K562 (cell line): ENCODE measurements around the gene KCNAB1. TPM values are rescaled to one million over a fixed set of nuclear protein-coding genes. Genes with fewer than 3 reads are reported as not detected.
A peak's percentile ranks its signal among the peaks of the same experiment; 100 is the strongest.

Source experiments
- ATAC-seq: fragments of 200-7000 bp; cut with Tn5 transposase; 3 replicates; pipeline ENCODE4 v1.9.1; 2020; ENCODE audit warnings: moderate library complexity
- BruUV-seq: library from RNA; stranded (reverse); fragments of 400-500 nt; replicated peaks from 2 replicates; lab custom pipeline; 2021; lab: Mats Ljungman, UMichigan
- CTCF ChIA-PET: fragments of 300-600 bp; formaldehyde crosslinking; extraction: SDS; loops from one replicate; lab custom pipeline; 2021; ENCODE audit warnings: low intra/inter-chr PET ratio; lab: Yijun Ruan, JAX
- POLR2A ChIA-PET: fragments of 300-600, 350-650 bp; sonication (Branson Sonifier 250); formaldehyde crosslinking; extraction: SDS; loops from one replicate; lab custom pipeline; 2021; ENCODE audit warnings: antibody characterized with exemption, inconsistent platforms; lab: Yijun Ruan, JAX
- DNase-seq, 4 experiments: peaks; one replicate each; pipeline versions ENCODE4 v3.0.0 to v3.0.0-alpha.2; 2011 to 2018; ENCODE audit warnings: low spot score in 3 of 4, mixed read lengths in 3 of 4; ENCODE audit errors: extremely low read depth in 1 of 4
- FAIRE-seq: peaks from 2 replicates; lab custom pipeline; 2011; peaks lifted over from hg19 to GRCh38; lab: Jason Lieb, UNC
- H2AFZ ChIP-seq: 2 replicates; pipeline ENCODE4 v1.6.0; 2011; ENCODE audit warnings: low read depth, low read length, control low read depth, inconsistent platforms
- H3K27ac ChIP-seq: fragments of 200-600 bp; 3 replicates; pipeline ENCODE4 v1.8.0; 2011; ENCODE audit warnings: low read depth, mild to moderate bottlenecking, control low read depth, inconsistent platforms, low read length, moderate library complexity, mixed read lengths; ENCODE audit errors: extremely low read depth
- H3K27me3 ChIP-seq, 2 experiments: fragments of 300-600 bp in 1 of 2; 2 replicates in 1 of 2; 3 replicates in 1 of 2; pipeline versions ENCODE4 v1.6.0 to v1.8.0; 2011; ENCODE audit warnings: inconsistent platforms in 2 of 2, low read length in 2 of 2, mild to moderate bottlenecking in 1 of 2, mixed read lengths in 1 of 2, moderate library complexity in 1 of 2; ENCODE audit not compliant: control insufficient read depth in 2 of 2, insufficient read depth in 2 of 2
- H3K36me3 ChIP-seq: fragments of 300-600 bp; 3 replicates; pipeline ENCODE4 v1.8.0; 2011; ENCODE audit warnings: mild to moderate bottlenecking, low read length, inconsistent platforms; ENCODE audit not compliant: control insufficient read depth, insufficient read depth
- H3K4me1 ChIP-seq, 2 experiments: fragments of 200-600 bp in 1 of 2; replicated peaks in 1 of 2; 2 replicates in 1 of 2; 3 replicates in 1 of 2; pipeline versions ENCODE4 v1.5.1 to v1.8.0; 2011; ENCODE audit warnings: inconsistent platforms in 2 of 2, low read length in 2 of 2, mild to moderate bottlenecking in 1 of 2, mixed read lengths in 1 of 2, moderate library complexity in 1 of 2; ENCODE audit not compliant: control insufficient read depth in 2 of 2, insufficient read depth in 2 of 2
- H3K4me2 ChIP-seq: 2 replicates; pipeline ENCODE4 v1.6.1; 2011; ENCODE audit warnings: low read length, control low read depth, inconsistent platforms, mixed read lengths; ENCODE audit not compliant: insufficient read depth
- H3K4me3 ChIP-seq: fragments of 200-600 bp; sonication (generic), shearing (Covaris generic); 2 replicates; pipeline ENCODE4 v1.5.1; 2016; ENCODE audit warnings: control low read depth, inconsistent platforms
- H3K79me2 ChIP-seq: fragments of 200-600 bp; 3 replicates; pipeline ENCODE4 v1.8.0; 2011; ENCODE audit warnings: low read length, inconsistent platforms; ENCODE audit not compliant: control insufficient read depth, insufficient read depth
- H3K9ac ChIP-seq, 2 experiments: 2 replicates each; pipeline versions ENCODE4 v1.6.0 to v1.6.1; 2011; ENCODE audit warnings: low read depth in 2 of 2, low read length in 2 of 2, control low read depth in 1 of 2, inconsistent platforms in 1 of 2, mild to moderate bottlenecking in 1 of 2, mixed read lengths in 1 of 2; ENCODE audit not compliant: insufficient read depth in 1 of 2
- H3K9me1 ChIP-seq: one replicate; pipeline ENCODE4 v1.6.0; 2011; ENCODE audit warnings: inconsistent platforms, mild to moderate bottlenecking, low read length, moderate library complexity; ENCODE audit not compliant: control insufficient read depth, insufficient read depth
- H3K9me3 ChIP-seq: replicated peaks from 2 replicates; pipeline ENCODE4 v1.5.1; 2011; ENCODE audit warnings: low read depth, low read length, inconsistent platforms; ENCODE audit not compliant: control insufficient read depth, insufficient read depth
- H4K20me1 ChIP-seq: replicated peaks from 2 replicates; pipeline ENCODE4 v1.6.1; 2011; ENCODE audit warnings: low read length, inconsistent platforms, mixed read lengths; ENCODE audit not compliant: control insufficient read depth, insufficient read depth
- E2F3 ChIP-seq: fragments of 250-450 bp; sonication (Bioruptor Pico); IDR thresholded peaks from 2 replicates; pipeline ENCODE4 v1.4.0; 2020; ENCODE audit warnings: mild to moderate bottlenecking
- FIP1L1 ChIP-seq: fragments of 200-400 bp; formaldehyde crosslinking; IDR thresholded peaks from 2 replicates; pipeline ENCODE4 v1.6.1; 2018; ENCODE audit warnings: mild to moderate bottlenecking, low read depth, low read length; ENCODE audit not compliant: poor library complexity, severe bottlenecking
- GABPA ChIP-seq: fragments of 200-800 bp; sonication (Bioruptor generic); conservative IDR thresholded peaks from 2 replicates; pipeline ENCODE4 v1.6.1; 2016; ENCODE audit warnings: low read depth, missing genetic modification characterization, missing compliant biosample characterization
- HNRNPLL ChIP-seq: fragments of 200-400 bp; formaldehyde crosslinking; IDR thresholded peaks from 2 replicates; pipeline ENCODE4 v1.6.1; 2017; ENCODE audit warnings: low read length, low read depth, mild to moderate bottlenecking; ENCODE audit not compliant: poor library complexity, severe bottlenecking
- NR3C1 ChIP-seq: sonication (generic); formaldehyde crosslinking; IDR thresholded peaks from 2 replicates; pipeline ENCODE4 v1.8.1; 2022; ENCODE audit warnings: missing genetic modification reagents
- NR4A1 ChIP-seq, 2 experiments: fragments of 250-450 bp in 1 of 2; fragments of 450-650 bp in 1 of 2; sonication (Bioruptor Pico) in 1 of 2; IDR thresholded peaks; 2 replicates each; pipeline versions ENCODE4 v1.4.0 to v1.6.1; 2016 to 2020; ENCODE audit warnings: mild to moderate bottlenecking in 2 of 2, missing compliant biosample characterization in 1 of 2, missing genetic modification characterization in 1 of 2, moderate library complexity in 1 of 2
- RBBP5 ChIP-seq: fragments of 200-600 bp; sonication (generic); IDR thresholded peaks from 2 replicates; pipeline ENCODE4 v1.6.1; 2012; ENCODE audit warnings: borderline replicate concordance, mild to moderate bottlenecking, low read length, control low read depth, inconsistent platforms; ENCODE audit not compliant: insufficient read depth, poor library complexity, severe bottlenecking
- RBM25 ChIP-seq: fragments of 200-400 bp; formaldehyde crosslinking; IDR thresholded peaks from 2 replicates; pipeline ENCODE4 v1.6.1; 2018; ENCODE audit warnings: low read length, low read depth, moderate library complexity; ENCODE audit not compliant: severe bottlenecking
- TARDBP ChIP-seq: fragments of 450-650 bp; IDR thresholded peaks from 2 replicates; pipeline ENCODE4 v1.6.1; 2016
- ZFX ChIP-seq: sonication (generic); formaldehyde crosslinking; IDR thresholded peaks from 2 replicates; pipeline ENCODE4 v1.8.0; 2022; ENCODE audit warnings: mild to moderate bottlenecking, missing genetic modification reagents, moderate library complexity
- ZNF239 ChIP-seq: fragments of 250-450 bp; sonication (Bioruptor Pico); IDR thresholded peaks from 2 replicates; pipeline ENCODE4 v1.4.0; 2020; ENCODE audit warnings: mild to moderate bottlenecking
- ZNF449 ChIP-seq: fragments of 250-450 bp; sonication (Bioruptor Pico); IDR thresholded peaks from 2 replicates; pipeline ENCODE4 v1.8.0; 2022; ENCODE audit warnings: moderate library complexity, mild to moderate bottlenecking, inconsistent platforms
- ZNF77 ChIP-seq: fragments of 250-450 bp; sonication (Bioruptor Pico); IDR thresholded peaks from 2 replicates; pipeline ENCODE4 v1.5.0; 2020
- ZNF79 ChIP-seq: fragments of 250-450 bp; sonication (Bioruptor Pico); IDR thresholded peaks from 2 replicates; pipeline ENCODE4 v1.4.0; 2020; ENCODE audit warnings: low read depth, mild to moderate bottlenecking, moderate library complexity
- WGBS: fragments of 100-300 bp; shearing (Covaris generic); methylation state at CpG from one replicate; pipeline ENCODE4 v1.1.6; 2016; ENCODE audit warnings: low coverage, mixed read lengths; ENCODE audit not compliant: insufficient coverage; ENCODE audit errors: missing lambda C conversion rate; 5-methylcytosine and 5-hydroxymethylcytosine counted together
- in situ Hi-C: fragments of 300-500 bp; cut with MboI; formaldehyde crosslinking; loops from 4 replicates; pipeline ENCODE4 v1.15.0; 2018; ENCODE audit warnings: inconsistent platforms, mixed read lengths
- intact Hi-C: fragments of 100-400 bp; cut with micrococcal nuclease; formaldehyde crosslinking; loops from 2 replicates; pipeline ENCODE4 v1.14.2; 2022
- polyA plus RNA-seq, 8 experiments: library from polyadenylated mRNA; depleted of rRNA in 4 of 8; stranded (reverse) in 5 of 8; unstranded in 3 of 8; fragments of >200 nt; fragmentation: Nextera tagmentation in 2 of 8; fragmentation: Illumina TruSeq in 1 of 8; extraction: Ambion mirVana in 2 of 8; extraction: Trizol in 1 of 8; gene quantifications; 2 replicates each; pipeline versions ENCODE4 v1.2.1 to v1.2.3, GENCODE V29; 2011 to 2014; ENCODE audit warnings: inconsistent platforms in 1 of 8, missing spikeins in 1 of 8
- total RNA-seq, 7 experiments: library from RNA; depleted of rRNA in 6 of 7; stranded (reverse); fragments of >200 nt in 6 of 7; fragmentation: Illumina TruSeq in 2 of 7; extraction: Trizol in 2 of 7; gene quantifications; 2 replicates each; pipeline versions ENCODE4 v1.2.1 to v1.2.3, GENCODE V29; 2011 to 2021; ENCODE audit warnings: low replicate concordance in 1 of 7
- TF ChIP-seq, protein P1 (sequence below): IDR thresholded peaks from 3 replicates; pipeline ENCODE4 v1.6.1; 2011; ENCODE audit warnings: borderline replicate concordance, mild to moderate bottlenecking; ENCODE audit not compliant: insufficient read length, insufficient read depth
- TF ChIP-seq, protein P2 (sequence below): fragments of 450-650 bp; IDR thresholded peaks from 2 replicates; pipeline ENCODE4 v1.6.1; 2016; ENCODE audit warnings: mild to moderate bottlenecking

KCNAB1 gene
- total and polyA plus RNA-seq, 9 of the 15 experiments (the other 6 are each of a cell fraction or from before 2014, with no cell fraction given) = 0.14 to 1.2 (median 0.51) TPM

DNA sequence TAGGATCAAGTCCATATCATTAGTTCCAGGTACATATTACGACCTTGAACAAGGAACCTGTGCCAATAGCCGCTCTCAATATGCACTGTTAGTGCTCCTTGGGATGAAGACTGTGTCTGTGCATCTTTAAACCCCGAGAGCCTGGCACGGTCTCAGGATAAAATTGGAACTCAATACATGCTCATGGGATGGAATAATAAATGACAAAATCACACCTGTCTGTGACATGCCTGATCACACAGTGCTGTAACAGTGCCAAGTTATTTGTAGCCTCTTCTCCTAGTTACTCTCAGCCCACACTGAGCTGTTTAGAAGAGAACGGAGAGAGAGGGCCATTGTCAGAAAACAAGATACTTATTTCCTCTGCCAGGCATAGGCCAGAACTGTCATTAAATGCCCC, 352.3 kb downstream of the KCNAB1 start:
- POLR2A ChIA-PET = interaction anchor here (0.7 to 2.5 kb wide), 3 partner anchors 11 to 38 kb away, joined by 3 to 13 read pairs (median 3); no protein-coding TSS in a partner anchor
- Histone ChIP-seq H3K27ac (no peak overlapping the region), H3K4me3 (no peak overlapping the region), H2AFZ (peak overlapping the region; percentile 62), H3K36me3 (no peaks in the 10 kb centered on the region), H3K79me2 (no peaks in the 10 kb centered on the region), H3K4me1 (peaks cover 0 to 2% of the 10 kb centered on the region in 2 experiments; a peak in 3 of 5 replicates), H3K4me2 (no peak overlapping the region), H3K9ac (no peak overlapping the region), H3K9me1 (no peaks in the 10 kb centered on the region), H4K20me1 (no peaks in the 10 kb centered on the region), H3K27me3 (no peaks in the 10 kb centered on the region), H3K9me3 (no peaks in the 10 kb centered on the region)
- DNase-seq = no peak
- FAIRE-seq = no peak
- BruUV-seq = no TSS peak
- in situ Hi-C loops (no loop called here), intact Hi-C loops (no loop called here)
- no peak for ATAC-seq
- WGBS = 31% methylated on average over 5 of the region's 5 CpGs
- CTCF ChIA-PET = interaction anchor here (1.4 kb wide), 1 partner anchor 37 kb away, joined by 5 read pairs; no protein-coding TSS in a partner anchor
- TF ChIP-seq ZNF239 (CRISPR knock-in tag) = no peak
- no peak for TF ChIP-seq ZFX (CRISPR knock-in tag)
- no peak for TF ChIP-seq GABPA (tag)
- no peak for TF ChIP-seq ZNF77 (CRISPR knock-in tag)
- no peak for TF ChIP-seq RBBP5
- no peak for TF ChIP-seq E2F3 (CRISPR knock-in tag)
- TF ChIP-seq FIP1L1 = no peak
- TF ChIP-seq, protein P1, sequence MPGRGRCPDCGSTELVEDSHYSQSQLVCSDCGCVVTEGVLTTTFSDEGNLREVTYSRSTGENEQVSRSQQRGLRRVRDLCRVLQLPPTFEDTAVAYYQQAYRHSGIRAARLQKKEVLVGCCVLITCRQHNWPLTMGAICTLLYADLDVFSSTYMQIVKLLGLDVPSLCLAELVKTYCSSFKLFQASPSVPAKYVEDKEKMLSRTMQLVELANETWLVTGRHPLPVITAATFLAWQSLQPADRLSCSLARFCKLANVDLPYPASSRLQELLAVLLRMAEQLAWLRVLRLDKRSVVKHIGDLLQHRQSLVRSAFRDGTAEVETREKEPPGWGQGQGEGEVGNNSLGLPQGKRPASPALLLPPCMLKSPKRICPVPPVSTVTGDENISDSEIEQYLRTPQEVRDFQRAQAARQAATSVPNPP = no peak
- no peak for TF ChIP-seq HNRNPLL
- TF ChIP-seq, protein P2, sequence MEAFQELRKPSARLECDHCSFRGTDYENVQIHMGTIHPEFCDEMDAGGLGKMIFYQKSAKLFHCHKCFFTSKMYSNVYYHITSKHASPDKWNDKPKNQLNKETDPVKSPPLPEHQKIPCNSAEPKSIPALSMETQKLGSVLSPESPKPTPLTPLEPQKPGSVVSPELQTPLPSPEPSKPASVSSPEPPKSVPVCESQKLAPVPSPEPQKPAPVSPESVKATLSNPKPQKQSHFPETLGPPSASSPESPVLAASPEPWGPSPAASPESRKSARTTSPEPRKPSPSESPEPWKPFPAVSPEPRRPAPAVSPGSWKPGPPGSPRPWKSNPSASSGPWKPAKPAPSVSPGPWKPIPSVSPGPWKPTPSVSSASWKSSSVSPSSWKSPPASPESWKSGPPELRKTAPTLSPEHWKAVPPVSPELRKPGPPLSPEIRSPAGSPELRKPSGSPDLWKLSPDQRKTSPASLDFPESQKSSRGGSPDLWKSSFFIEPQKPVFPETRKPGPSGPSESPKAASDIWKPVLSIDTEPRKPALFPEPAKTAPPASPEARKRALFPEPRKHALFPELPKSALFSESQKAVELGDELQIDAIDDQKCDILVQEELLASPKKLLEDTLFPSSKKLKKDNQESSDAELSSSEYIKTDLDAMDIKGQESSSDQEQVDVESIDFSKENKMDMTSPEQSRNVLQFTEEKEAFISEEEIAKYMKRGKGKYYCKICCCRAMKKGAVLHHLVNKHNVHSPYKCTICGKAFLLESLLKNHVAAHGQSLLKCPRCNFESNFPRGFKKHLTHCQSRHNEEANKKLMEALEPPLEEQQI = no peak
- TF ChIP-seq NR3C1 (CRISPR knock-in tag) = no peak
- TF ChIP-seq NR4A1 (CRISPR knock-in tag; IDR thresholded peaks at IDR 0.05) = no peak
- no peak for TF ChIP-seq NR4A1 (tag; IDR thresholded peaks at IDR 0.05)
- no peak for TF ChIP-seq ZNF449 (CRISPR knock-in tag)
- no peak for TF ChIP-seq ZNF79
- no peak for TF ChIP-seq TARDBP
- no peak for TF ChIP-seq RBM25
